Activated CD8-positive, alpha-beta memory T cell treated with anti-CD3 and anti-CD28 coated beads, Interleukin-2, amount 50 U/mL, for 24 hours (primary cell): Measurements from ENCODE around the gene NOP10.

Source experiments
- DNase-seq: peaks from one replicate; pipeline ENCODE4 v3.0.0-alpha.2; 2020; ENCODE audit errors: extremely low read depth

Gene NOP10

DNA sequence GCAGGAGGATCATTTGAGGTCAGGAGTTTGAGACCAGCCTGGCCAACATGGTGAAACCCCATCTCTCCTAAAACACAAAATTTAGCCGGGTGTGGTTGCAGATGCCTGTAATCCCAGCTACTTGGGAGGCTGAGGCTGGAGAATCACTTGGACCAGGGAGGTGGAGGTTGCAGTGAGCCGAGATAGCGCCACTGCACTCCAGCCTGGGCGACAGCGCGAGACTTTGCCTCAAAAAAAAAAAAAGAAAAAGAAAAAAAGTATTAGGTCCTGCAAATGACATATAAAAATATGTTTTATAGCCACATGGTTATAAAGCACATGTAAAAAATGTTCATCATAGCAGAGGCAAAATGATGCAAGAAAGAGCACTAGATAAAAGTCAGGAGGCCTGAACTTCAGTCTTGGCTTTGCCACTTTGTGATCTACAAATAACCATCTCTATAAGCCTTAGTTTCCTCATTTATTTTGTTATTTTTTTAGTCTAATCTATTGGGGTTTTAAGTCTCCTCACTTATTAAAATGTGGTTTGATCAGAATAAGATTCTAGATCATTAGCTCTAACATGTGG is 10.3 kb downstream of the NOP10 start:
- no peak for DNase-seq

DNA sequence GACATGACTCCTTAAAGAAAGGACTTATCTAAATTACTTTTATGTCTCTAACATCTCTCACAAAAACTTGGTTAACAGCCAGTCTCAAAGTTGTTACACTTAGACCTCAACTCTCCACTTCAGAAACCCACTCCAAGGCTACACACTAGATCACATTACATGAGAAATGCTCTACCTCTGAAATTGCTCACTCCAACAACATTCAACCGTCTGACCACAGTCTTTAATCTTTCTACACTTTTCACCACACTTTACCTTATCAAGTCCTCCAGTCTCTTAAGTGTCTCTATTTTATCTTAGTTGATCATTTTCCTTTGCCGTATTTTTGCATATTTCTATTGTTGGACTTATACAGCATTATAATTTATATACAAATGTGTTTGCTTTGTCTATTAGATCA is 11.1 kb downstream of the NOP10 start:
- DNase-seq, result no peak

DNA sequence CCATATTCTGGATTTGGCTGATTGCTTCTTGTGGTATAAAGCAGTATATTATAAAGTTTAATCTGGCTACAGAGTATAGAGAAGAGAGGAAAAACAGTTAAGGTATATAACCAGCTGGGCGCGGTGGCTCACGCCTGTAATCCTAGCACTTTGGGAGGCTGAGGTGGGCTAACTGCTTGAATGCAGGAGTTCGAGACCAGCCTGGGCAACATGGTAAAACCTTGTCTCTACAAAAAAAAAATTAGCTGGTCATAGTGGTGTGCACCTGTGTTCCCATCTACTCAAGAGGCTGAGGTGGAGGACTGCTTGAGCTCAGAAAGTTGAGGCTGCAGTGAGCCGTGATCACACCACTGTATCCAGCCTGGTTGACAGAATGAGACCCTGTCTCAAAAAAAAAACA is 12.7 kb downstream of the NOP10 start:
- DNase-seq, result no peak

DNA sequence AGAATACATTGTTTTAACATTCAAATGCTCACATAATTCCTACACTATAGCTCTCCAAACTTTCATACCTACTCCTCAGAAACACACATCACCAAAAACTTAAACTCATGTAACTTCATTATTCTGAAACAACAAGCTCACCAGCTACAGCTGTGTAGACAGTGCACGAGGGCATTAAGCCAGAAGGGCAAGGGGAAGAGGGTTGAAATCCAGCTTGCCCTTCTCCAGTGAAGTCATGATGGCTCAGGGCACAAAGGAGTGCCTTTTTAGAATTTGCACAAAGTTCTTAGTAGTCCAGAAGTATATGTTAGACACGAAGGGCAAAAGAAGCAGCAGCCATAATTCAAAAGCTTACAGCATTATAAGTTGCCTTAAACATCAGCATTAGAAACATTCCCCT is 13.9 kb downstream of the NOP10 start:
- DNase-seq, result no peak

DNA sequence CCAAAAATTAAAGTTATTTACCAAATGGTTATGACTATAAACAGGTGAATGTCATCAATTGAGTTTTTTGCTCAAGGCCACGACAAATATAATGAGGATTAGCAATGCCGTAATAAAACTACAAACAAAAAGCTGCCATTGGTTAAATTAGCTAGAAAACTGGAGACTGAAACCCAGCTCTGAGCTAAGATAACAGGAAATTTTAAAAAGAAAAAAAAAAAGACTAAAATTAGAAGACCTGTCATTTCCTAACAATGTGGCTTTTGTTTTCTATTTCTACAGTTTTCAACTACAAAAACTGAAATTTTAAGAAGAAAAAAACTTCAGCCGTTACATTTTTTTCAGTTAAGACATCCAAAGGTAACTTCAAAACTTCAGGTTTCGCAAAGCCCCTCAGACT is 15.0 kb downstream of the NOP10 start:
- no peak for DNase-seq

DNA sequence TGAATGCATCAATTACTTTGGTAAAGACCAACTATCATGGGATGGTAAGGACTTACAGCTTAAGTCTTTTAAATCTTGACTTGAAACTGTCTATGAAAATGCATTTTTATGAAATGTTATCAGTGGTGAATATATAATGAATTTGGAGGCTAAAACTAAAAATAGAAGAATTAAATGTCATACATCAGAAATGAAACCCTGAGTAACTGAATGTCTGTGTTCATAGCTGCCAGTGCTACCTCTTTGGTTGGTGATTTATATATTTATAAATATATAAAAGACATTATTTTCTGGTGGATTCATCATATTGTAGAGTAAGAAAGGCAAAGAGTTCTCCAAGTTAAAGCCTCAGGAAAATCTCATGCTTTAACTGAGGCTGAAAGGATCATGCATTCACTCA is 17.6 kb downstream of the NOP10 start:
- DNase-seq, result no peak

DNA sequence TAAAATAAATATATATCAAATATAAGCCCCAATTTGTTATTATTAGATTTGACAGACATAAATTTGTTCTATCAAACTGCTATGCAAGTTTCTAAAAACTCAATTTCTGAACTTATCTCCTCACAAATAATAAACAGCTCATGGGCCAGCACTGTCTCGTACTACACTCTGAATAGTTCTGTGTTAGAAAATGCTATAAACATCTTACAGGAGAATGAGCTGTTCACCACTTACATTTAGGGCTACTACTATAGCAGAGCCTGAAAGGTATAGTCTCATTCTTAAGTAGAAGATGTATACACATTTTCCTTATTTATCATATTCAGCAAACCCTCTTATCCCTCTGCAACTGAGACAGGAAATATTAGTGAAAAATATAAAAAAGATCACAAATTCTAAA is 18.0 kb downstream of the NOP10 start:
- DNase-seq, result no peak

DNA sequence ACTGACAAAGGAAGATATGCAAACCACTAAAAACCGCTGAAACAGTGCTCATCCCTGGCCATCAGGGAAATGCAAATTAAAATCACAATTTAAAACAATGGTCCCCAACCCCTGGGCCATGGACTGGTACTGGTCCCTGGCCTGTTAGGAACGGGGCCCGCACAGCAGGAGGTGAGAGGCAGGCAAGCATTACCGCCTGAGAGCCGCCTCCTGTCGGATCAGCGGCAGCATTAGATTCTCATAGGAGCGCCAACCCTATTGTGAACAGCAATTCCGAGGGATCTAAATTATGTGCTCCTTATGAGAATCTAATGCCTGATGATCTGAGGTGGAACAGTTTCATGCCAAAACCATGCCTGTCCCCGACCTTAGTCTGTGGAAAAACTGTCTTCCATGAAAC is 19.7 kb downstream of the NOP10 start:
- DNase-seq, result no peak

DNA sequence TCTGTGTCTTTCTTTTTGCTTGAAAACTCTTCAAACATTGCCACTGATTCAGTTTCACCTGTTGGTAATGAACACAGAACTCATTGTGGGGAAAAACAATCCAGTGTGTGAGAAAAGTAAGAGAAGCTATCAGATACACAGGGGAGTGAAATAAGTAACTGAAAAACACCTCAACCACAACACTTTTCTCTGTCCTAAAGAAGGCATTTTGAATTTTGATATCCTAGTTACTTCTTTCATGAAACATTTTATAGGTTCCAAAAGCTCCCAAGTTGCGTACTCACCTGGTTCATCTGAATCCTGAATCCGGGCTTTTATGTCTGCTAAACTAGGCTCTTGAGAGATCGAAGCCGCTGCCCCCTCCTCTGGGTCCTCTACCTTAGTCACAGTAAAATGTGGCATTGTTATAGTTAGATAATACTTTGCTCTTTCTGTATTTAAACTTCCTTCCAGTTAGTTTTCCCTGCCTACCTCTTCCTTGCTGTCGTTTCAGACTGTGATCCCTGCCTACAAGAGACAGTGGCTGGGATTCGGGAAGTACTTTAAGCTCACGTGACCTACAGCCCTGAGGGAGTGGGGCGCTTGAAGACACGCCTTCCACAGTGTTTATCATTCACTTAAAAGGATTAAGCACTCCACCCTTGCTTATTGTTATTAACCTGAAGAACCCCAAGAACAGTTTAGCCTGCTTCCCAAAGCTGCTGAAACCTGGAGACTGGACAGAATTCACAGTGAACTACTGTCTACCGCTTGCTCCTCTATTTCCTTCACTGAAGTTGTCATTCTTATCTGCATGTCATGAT is 24.5 kb downstream of the NOP10 start:
- DNase-seq, result no peak

DNA sequence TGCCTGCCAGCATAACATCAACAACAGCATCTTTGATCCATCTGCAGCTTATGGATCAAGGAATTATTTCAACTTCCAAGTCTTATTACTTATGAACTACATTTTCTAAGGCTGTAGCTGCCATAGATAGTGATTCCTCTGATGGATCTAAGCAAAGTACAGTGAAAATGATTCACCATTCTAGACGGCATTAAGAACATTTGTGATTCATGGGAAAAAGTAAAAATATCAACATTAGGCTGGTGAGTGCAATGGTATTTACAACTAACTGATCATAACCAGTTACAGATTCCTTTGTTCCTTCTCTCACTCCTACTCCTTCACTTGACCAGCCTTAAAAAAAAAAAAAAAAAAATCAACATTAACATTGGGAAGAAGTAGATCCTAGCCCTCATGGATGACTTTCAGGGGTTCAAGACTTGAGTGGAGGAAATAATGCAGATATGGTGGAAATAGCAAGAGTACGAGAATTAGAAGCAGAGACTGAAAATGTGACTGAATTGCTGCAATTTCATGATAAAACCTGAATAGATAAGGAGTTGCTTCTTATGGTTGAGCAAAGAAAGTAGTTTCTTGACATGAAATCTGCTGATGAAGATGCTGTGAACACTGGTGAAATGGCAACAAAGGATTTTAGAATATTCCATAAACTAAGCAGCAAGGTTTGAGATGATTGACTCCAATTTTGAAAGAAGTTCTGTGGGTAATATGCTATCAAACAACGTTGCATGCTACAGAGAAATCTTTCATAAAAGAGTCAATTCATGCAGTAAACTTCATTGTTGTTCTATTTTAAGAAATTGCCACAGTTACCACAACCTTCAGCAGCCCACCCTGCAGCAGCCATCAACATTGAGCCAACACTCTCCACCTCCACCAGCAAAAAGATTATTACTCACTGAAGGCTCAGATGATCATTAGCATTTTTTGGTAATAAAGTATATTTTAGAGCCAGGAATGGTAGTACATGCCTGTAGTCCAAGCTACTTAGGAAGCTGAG is 28.1 kb downstream of the NOP10 start:
- DNase-seq, result no peak

DNA sequence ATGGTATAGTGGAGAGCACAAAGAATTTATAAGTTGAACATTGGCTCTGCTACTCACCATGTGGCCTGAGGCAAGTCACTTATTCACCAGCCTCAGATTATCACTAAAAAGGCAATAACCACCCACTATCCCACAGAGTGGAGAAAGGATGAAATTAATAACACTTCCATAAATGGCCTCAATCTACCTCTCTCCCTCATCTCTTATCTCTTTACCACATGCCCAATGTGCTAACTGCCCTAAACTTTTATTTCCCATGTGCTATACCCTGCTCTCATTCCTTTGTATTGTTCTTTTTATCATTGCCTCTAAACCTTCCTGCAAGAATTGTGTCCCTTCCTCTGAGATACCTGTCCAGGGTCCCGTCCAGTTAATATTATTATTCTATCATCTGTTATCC is 31.4 kb downstream of the NOP10 start:
- no peak for DNase-seq

DNA sequence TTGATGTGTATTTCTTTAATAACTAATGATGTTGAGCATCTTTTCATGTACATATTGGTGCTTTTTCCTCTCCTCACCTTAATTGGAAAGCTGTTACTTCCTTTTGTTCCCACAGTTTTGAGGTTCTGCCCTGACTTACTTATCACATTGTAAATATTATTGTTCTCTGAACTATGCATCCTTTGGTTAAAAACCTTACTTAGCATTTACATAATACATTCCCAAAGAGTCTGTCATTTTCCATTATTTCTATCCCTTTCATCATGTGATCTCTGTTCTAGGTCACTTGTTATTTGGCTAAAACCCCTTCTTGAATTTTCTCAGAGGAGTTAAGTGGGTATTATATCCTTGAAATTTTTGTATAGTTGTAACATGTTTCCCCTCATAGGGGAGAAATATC is 38.3 kb downstream of the NOP10 start:
- DNase-seq, result no peak

DNA sequence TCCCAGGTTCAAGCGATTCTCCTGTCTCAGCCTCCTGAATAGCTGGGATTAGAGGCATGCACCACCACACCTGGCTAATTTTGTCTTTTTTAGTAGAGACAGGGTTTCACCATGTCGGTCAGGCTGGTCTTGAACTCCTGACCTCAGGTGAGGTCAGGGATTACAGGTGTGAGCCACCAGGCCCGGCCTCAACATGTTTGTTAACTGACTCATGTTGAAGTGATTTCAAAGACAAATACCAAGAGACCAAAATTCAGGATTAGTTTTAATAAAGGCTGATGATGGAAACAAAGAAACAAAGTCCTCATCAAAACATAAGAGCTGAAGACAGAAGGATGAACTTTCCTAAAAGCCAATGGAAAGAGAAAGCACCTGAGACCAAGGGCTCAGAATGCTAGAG is 41.9 kb downstream of the NOP10 start:
- DNase-seq, result no peak

DNA sequence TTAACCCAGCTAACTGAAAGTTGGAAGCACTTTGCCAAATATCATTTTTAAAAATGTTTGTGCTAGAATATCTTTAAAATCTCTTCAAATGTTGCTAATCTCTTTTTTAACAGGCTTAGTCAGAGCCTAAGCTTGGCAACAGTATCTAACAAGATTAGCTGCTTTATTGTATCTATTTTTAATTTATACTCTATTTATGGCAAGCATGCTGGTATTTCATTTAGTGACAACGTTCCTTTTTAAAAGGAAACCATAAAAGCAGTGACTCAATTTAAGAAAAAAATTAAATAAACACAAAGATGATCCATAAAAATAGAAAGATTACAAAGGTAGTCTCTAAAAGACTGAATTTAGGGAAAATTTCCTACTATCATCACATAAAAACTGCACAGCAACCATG is 45.9 kb downstream of the NOP10 start:
- DNase-seq, result no peak

DNA sequence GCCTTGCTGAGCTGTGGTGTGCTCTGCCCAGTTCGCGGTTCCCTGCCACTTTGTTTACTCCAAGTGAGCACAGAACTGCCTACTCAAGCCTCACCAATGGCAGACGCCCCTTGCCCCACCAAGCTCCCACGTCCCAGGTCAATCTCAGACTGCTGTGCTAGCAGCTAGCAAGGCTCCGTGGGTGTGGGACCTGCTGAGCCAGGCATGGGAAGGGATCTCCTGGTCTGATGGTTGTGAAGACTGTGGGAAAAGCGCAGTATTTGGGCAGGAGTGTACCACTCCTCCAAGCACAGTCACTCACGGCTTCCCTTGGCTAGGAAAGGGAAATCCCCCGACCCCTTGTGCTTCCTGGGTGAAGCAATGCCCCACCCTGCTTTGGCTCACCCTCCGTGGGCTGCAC is 50.3 kb downstream of the NOP10 start:
- DNase-seq, result no peak
